Measurements from ENCODE around the gene SDK1.

GRCh38 chr7:3575753-3576531, 274.9 kb downstream of the SDK1 start:
- TF ChIP-seq CTCF (conservative IDR thresholded peaks at IDR 0.05; ENCODE audit: low read length): no peak
- TF ChIP-seq EZH2phosphoT487 (IDR thresholded peaks at IDR 0.05; ENCODE audit: borderline replicate concordance, low read depth, low read length): no peak

Data from OCI-LY7 (cell line).